GM19463 (cell line): ENCODE results near the gene NEAT1.
"Not testable (repeated sequence)": the region's sequence is repeated elsewhere in the genome, so short reads cannot be mapped to it uniquely, and the experiment has no call there.

Source experiments
- ATAC-seq: cut with Tn5 transposase; IDR thresholded peaks from one replicate; pipeline ENCODE4 v1.9.1; 2021; ENCODE audit warnings: mild to moderate bottlenecking, moderate library complexity; ENCODE audit not compliant: unreplicated experiment

NEAT1 gene

DNA sequence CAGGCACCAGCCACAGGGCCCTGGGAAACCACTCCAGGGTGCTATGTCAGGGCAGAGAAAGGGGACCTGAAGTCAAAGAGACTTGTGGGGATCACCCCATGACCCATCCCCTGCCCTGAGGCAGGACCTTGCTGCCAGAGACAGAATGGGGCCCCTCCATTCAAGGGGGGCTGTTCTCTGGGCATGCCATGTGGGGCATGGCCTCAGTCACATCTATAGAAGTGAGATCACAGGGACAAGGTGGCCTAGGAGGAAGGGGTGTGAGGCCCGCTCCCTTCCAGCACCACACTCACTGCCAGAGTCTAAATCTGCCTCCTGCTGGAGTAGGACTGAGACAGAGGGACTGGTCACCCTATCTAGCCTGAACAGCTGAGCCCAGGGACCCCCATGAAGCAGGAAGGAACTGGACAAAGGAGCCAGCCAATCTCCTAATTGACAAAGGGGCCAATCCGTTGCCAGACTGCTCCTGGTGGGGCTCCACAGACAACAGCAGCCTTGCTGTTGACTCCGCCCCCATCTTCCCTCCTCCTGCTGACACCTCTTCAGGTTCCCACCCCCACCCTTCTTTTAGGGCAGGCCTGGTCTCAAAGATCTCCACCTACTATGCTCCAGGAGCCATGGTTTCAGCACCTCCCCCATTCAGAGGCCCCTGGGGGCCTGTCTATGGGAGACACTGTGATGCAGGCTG lies 26.0 kb downstream of the NEAT1 start:
- no peak for ATAC-seq

DNA sequence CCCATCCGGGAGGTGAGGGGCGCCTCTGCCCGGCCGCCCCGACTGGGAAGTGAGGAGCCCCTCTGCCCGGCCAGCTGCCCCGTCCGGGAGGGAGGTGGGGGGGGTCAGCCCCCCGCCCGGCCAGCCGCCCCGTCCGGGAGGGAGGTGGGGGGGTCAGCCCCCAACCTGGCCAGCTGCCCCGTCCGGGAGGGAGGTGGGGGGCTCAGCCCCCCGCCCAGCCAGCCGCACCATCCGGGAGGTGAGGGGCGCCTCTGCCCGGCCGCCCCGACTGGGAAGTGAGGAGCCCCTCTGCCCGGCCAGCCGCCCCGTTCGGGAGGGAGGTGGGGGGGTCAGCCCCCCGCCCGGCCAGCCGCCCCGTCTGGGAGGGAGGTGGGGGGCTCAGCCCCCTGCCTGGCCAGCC lies 28.7 kb downstream of the NEAT1 start:
- ATAC-seq, result not testable (repeated sequence)

DNA sequence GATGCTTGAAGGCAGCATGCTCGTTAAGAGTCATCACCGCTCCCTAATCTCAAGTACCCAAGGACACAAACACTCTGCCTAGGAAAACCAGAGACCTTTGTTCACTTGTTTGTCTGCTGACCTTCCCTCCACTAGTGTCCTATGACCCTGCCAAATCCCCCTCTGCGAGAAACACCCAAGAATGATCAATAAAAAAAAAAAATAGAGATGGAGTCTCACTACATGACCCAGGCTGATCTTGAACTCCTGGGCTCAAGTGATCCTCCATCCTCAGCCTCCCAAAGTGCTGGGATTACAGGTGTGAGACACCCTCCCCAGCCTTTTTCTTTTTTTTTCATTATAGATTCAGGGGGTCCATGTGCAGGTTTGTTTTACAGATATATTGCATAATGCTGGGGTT lies 29.7 kb downstream of the NEAT1 start:
- not testable (repeated sequence) for ATAC-seq

DNA sequence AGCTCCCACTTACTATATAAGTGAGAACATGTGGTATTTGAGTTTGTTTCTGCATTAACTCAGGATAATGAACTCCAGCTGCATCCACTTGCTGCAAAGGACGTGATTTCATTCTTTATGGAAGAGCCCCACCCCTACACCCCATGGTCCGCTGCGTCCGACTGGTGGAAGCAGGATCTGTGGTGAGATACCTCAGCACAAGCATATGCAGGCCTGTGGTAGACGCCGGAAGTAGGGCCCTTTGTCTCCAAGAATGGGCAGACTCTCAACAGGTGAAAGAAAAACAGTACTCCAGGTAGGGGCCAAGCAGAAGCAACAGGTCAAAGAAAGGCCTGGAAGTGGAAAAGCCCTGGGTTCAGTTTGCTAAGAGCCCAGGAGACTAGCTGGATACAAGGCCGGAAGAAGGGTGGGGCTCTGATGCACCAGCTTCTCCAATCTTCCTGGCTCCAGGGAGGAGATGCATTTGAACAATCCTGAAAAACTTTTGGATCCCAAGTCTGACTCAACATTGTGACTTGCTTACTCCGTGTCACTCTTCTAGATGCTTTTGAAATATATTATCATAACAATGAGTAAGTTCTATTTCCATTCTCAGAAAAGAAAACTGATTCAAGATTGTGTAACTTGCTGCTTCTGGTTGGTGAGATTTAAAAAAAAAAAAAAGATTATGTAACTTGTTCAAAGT lies 30.4 kb downstream of the NEAT1 start:
- no peak for ATAC-seq

- no peak for ATAC-seq
Observed at GRCh38 chr11:65454311-65454695, 31.7 kb downstream of the NEAT1 start.

DNA sequence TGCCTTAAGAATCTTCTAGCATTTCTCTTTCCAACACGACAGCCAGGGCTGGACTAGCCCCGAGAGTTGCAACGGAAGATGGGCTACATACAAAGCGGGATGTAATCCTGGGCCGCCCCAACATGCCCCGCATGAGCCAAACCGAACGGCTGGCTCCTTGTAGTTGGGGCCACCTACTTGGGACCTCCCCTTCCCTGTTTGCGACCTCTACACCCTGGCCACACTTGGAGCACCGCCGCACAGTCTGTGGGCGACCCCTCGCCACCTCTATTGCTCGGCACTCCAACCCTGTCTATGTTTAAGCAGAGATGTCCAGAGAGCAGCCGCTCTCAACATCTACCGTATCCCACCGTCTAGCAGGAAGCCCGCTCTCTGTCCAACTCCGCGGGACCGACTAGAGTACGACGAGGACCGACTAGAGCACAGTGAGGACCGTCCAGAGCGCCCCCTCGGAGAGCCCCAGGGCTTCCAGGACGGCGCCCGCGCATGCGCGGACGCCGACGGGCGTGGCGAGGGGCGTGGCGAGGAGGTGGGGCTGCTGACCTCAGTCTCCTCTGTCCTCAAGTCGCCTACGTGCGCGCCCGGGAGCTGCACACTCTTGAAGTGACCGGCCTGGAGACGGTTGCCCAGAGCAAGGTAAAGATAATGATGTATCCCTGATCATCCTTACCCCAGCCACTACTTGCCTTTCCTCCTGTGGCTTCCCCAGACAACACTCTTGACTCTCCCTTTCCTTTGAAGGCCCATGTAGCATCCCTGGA lies 32.3 kb downstream of the NEAT1 start:
- ATAC-seq, result peak; percentile 95

DNA sequence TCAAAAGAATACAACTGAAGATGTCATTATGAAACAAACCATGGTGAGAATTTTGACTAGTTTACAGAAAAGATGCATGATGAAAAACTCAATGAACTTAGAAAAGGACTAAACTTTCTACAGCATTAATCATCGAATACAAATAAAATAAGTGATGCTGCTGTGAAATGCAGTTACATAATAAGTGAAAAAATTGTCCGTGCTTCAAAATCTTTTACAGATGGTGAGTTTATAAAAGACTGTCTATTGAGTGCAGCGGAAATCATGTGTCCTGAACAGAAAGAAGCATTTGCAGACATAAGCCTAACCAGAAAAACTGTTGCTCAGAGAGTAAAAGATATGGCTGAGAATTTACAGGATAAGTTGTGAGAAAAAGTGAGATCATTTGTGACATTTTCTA lies 33.8 kb downstream of the NEAT1 start:
- no peak for ATAC-seq

DNA sequence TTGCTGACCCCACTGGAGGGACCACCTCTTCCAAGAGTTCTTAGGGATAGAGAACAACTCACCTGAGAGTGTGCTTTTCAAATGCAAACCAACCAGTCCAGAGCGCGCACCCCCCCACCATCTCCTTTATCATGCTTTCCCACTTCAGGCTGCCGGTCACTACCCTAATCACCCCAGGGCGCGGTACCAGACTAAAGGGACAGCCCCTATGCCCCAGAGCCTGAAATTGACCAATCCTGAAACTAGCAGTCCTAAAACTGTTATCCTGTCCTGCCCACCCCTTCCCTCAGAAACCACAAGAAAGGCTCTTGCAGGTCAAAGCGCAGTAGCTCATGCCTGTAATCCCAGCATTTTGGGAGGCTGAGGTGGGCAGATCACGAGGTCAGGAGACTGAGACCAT lies 37.0 kb downstream of the NEAT1 start:
- ATAC-seq, result peak; percentile 42

DNA sequence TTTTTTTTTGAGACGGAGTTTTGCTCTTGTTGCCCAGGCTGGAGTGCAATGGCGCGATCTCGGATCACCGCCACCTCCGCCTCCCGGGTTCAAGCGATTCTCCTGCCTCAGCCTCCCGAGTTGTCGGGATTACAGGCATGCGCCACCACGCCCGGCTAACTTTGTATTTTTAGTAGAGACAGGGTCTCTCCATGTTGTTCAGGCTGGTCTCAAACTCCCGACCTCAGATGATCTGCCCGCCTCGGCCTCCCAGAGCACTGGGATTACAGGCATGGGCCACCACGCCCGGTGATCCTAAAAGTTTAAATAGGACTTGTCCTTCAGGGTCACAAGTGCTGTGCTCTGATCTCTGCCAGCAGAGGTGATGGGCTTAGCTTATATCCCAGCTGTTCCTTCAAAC lies 42.9 kb downstream of the NEAT1 start:
- not testable (repeated sequence) for ATAC-seq

DNA sequence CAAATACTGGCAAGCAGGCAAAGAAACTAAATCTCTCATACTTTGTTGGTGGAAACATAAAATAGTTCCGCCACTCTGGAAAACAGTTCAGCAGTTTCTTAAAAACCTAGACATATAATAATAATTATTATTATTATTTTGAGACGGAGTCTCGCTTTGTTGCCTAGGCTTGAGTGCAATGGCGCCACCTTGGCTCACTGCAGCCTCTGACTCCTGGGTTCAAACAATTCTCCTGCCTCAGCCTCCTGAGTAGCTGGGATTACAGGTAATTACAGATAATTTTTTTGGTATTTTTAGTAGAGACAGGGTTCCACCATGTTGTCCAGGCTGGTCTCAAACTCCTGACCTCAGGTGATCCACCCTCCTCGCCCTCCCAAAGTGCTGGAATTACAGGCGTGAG lies 44.7 kb downstream of the NEAT1 start:
- ATAC-seq, result not testable (repeated sequence)

DNA sequence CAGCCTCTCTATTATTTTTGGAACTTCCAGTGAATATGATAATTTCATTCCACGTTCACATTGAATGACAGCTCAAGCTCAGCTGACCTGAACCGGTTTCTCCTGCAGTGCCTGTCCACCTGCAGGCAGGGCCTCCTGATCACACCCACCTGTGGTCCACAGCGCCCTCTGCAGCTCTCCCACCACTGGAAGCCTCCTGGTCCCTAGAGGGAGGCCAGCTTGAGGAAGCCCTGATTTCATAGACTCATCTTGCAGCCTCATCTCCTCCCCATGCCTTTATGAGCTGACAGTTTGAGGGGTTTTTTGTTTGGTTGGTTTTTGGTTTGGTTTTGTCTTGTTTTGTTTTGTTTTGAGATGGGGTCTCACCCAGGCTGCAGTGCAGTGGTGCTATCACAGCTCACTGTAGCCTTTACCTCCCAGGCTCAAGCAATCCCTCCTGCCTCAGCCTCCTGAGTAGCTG lies 46.3 kb downstream of the NEAT1 start:
- no peak for ATAC-seq

GRCh38 chr11:65470433-65471049 lies 47.9 kb downstream of the NEAT1 start:
- ATAC-seq, result no peak

DNA sequence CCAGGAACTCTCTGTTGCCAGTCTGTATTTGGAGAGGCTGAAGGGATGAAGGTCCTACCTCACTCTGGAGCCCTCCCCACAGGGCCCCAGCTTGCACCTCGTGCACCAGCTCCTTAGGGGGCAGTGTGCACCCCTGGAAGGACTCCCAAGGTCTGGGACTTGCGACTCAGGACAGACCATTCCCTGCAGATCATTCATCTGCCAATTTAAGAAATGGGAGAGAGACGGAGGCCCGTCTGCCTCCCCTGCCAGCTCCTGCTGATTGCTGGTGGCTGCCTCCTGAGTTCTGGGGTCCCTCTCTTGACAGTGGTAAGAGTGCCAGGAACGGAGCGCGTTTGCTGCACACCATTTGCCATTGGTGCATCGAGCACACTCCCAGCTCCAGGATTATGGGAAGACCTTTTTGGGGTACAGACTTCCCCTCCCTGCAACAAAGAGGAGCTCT lies 48.9 kb downstream of the NEAT1 start:
- ATAC-seq, result no peak

DNA sequence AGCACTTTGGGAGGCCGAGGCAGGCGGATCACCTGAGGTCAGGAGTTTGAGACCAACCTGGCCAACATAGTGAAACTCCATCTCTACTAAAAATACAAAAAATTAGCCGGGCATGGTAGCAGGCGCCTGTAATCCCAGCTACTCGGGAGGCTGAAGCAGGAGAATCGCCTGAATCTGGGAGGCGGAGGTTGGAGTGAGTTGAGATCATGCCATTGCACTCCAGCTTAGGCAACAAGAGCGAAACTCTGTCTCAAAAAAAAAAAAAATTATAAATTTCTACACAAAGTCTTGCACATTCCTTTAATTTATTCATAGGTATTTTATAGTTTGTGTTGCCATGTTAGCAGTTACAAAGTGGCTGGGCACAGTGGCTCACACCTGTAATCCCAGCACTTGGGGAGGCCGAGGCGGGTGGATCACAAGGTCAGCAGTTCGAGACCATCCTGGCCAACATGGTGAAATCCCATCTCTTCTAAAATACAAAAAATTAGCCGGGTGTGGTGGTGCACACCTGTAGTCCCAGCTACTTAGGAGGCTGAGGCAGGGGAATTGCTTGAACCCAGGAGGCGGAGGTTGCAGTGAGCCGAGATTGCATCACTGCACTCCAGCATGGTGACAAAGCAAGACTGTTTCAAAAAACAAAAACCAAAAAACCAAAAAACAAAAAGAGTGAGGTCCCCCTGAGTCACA lies 50.1 kb downstream of the NEAT1 start:
- not testable (repeated sequence) for ATAC-seq

DNA sequence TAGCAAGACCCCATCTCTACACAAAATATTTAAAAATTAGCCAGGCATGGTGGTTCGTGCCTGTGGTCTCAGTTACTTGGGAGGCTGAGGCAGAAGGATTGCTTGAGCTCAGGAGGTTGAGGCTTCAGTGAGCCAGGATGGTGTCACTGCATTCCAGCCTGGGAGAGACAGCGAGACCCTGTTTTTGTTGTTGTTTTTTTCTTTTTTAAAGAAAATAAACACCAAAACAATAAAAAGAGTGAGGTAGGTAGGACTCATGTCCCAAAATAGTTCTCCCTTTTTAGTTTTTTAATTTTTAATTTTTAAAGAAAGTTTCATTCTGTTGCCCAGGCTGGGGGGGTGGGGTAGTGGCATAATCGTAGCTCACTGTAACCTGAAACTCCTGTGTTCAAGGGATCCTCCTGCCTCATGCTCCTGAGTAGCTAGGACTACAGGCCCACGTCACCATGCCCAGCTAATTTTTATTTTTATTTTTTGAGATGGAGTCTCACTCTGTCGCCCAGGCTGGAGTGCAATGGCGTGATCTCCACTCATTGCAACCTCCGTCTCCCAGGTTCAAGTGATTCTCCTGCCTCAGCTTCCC lies 50.8 kb downstream of the NEAT1 start:
- ATAC-seq, result no peak

DNA sequence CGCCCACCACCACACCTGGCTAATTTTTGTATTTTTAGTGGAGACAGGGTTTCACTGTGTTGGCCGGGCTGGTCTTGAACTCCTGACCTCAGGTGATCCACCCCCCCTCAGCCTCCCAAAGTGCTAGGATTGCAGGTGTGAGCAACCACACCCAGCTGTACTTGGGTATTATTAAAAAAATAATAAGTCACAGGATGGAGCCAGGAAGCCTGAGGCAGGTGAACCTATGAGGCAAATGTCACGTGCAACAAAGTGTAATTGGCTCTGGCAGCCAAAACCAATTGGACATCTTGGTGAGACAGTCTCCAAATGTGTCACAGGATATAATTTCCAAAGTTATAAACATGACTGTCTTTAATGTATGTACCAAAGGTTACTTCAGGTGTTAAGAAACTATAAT lies 52.3 kb downstream of the NEAT1 start:
- no peak for ATAC-seq

GRCh38 chr11:65476632-65477148 lies 54.1 kb downstream of the NEAT1 start:
- no peak for ATAC-seq

DNA sequence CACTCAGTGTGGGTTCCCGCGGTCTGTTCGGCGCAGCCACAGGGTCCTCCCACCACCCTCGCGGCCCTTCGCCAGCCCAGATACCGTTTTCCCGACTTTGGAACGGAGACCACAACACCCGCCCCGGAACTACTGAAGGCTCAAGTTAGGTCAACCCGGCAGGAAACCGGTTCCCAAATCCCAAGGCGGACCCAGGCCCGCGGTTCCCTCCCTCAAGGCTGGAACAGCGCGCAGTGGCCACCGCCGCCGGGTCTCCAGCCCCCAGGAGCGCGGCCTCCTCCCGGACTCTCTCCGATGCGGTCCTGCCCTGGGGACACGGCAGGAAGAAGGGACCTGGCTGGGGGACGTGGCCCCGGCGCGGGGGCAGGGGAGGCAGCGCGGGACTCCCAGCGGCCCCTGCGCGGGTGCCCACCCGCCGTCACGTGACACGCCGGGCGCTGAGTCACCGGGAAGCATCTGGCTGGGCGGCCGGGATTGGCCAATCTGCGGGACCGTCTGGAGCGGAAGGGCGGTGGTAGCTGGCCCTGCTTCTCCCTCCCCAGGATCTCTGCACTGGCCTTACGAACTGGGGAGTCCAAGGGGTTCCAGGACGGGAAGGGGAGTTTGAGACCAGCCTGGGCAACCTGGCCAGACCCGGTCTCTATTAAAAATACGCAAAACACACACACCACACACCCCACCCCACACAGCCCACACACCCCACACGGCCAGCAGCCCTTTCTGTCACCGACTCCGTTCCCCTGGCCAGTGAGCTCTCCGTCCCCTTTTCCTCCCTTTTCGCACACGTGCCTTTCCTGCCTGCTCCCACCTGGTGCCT lies 54.8 kb downstream of the NEAT1 start:
- peak; percentile 82 for ATAC-seq
